ENCODE results near the gene DISC1.

- no peak for TF ChIP-seq ZBTB44 (CRISPR knock-in tag; IDR thresholded peaks at IDR 0.05)
- TF ChIP-seq KLF9 (CRISPR knock-in tag; IDR thresholded peaks at IDR 0.05; ENCODE audit: low read depth): no peak
- no peak for TF ChIP-seq FOXM1 (CRISPR knock-in tag; IDR thresholded peaks at IDR 0.05)
- TF ChIP-seq SMARCC2 (IDR thresholded peaks at IDR 0.05): no peak
Observed at GRCh38 chr1:231828182-231828920, 201.8 kb downstream of the DISC1 start.
